ENCODE results near the gene KCNG4.
"Not testable (repeated sequence)": the region's sequence is repeated elsewhere in the genome, so short reads cannot be mapped to it uniquely, and the experiment has no call there.

The KCNG4 gene

GRCh38 chr16:84234321-84235241, 5.2 kb downstream of the KCNG4 start:
- DNase-seq (ENCODE audit: low spot score), result no peak

GRCh38 chr16:84233748-84234147, 6.1 kb downstream of the KCNG4 start:
- no peak for DNase-seq (ENCODE audit: low spot score)

- no peak for DNase-seq (ENCODE audit: low spot score)
These were observed 6.8 kb downstream of the KCNG4 start for GRCh38 chr16:84232969-84233368.

DNA sequence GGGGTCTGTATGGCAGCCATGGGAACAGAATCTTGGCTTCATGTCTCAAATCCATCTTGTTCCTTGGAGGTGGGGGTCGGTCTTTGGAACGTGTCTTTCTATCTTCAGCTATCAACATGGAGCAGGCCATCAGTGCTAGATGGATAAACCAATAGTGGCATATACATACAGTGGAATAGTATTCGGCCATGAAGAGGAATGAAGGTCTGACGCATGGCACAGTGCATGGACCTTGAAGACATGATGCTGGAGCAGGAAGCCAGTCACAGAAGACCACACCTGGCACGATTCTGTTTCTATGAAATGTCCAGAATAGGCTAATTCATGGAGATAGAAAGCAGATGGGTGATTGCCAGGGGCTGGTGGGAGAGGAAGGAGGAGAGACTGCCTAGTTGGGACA, 7.8 kb downstream of the KCNG4 start:
- no peak for DNase-seq (ENCODE audit: low spot score)

- DNase-seq (ENCODE audit: low spot score), result no peak
These were observed 10.3 kb downstream of the KCNG4 start for GRCh38 chr16:84229471-84229870.

DNA sequence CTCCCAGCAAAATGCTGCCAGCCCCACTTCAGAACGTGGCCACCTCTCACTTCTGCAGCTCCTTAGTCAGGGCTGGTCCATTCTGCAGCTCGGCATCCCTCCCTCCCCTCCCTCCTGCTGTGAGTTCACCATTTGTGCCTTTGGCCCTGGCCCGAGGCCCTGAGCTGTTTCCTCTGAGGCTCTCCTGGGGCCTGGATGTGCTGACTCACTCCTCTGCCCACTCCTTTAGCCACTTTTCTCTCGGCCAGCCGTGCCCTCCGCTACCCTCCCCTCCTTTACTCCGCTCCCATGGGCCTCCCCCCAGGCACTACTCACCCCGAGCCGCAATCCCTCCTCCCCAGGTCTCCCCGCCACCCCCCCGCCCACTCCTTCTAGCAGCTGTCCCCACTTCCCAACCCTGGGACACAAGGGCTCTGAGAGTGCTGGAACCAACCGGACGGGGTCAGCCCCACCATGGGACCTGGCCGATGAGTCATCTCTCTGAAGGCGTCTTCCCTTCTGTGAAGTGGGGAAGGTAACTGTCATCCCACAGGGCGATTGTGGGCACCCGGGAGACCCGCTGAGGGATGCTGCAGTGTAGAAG, 11.5 kb downstream of the KCNG4 start:
- DNase-seq (ENCODE audit: low spot score), result no peak

DNA sequence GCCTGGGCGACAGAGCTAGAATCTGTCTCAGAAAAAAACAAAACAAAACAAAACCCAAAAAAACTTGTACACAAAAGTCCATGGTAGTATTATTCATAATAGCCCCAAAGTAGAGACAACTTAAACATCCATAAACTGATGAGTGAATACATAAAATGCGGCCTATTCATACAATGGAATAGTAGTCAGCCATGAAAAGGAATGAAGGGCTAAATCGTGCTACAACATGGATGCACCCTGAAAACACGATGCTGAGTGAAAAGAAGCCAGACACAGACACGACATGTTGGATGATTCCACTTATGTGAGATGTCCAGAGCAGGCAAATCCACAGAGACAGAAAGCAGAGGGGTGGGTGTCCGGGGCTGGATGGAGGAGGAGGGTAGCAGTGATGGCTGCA, 12.3 kb downstream of the KCNG4 start:
- no peak for DNase-seq (ENCODE audit: low spot score)

- no peak for DNase-seq (ENCODE audit: low spot score)
These were observed 13.8 kb downstream of the KCNG4 start for GRCh38 chr16:84226026-84226425.

DNA sequence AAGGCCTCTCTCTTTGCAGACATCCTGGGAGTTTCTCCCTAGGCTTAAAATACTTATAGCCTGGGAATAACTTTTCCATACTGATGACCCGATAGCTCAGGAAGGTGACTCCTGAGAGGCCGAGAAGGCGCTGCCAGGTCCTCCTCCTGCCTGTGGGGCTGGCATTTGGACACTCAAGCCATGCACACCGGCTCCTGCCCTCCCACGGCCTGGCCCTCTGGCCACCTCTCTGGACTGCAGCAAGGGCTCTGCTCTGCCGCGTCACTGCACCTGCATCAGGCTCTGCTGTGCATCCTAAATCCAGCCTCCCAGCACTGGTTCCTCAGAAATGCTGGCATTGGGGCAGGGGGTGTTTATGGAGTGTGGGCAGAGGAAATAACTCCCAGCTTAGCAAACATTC, 14.2 kb downstream of the KCNG4 start:
- no peak for DNase-seq (ENCODE audit: low spot score)

DNA sequence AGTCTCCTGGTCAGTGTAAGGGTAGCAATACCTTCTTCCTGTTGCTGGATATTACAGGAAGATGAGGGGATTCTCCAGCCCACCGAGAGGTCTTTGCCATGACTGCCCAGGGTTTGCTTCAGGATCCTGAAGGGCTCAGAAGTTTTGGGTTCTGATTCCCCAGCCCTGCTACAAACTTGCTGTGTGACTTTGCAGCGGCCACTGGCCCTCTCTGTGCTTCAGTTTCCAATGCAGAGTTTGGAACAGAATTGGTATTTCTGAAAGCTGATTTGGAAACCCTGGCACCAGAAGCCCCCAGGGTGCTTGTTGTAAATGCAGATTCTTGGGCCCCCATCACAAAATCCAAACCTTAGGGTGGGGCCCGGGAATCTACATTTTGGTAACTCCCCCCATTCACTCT, 14.7 kb downstream of the KCNG4 start:
- no peak for DNase-seq (ENCODE audit: low spot score)

GRCh38 chr16:84224554-84224953, 15.3 kb downstream of the KCNG4 start:
- DNase-seq (ENCODE audit: low spot score), result no peak

GRCh38 chr16:84223456-84223855, 16.4 kb downstream of the KCNG4 start:
- DNase-seq (ENCODE audit: low spot score), result no peak

DNA sequence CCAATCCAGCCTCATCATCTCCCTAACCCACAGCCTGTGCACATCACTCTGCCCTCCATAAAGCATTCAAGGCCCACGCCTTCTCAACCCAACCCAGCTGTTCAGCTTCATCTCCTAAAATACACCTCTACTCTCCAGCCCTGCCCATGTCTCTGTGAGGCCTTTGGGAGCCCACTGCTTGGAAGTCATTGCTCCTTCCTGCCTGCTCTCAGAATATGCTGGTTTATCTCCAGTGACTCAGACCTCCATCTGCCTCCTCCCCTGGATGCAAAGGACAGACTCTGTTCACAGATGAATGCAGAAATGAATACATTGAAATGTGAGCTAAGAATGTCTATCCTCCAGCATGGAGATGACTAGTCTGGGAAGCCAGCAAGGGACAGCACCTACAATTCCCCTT, 19.0 kb downstream of the KCNG4 start:
- no peak for DNase-seq (ENCODE audit: low spot score)

GRCh38 chr16:84218956-84219355, 20.9 kb downstream of the KCNG4 start:
- no peak for DNase-seq (ENCODE audit: low spot score)

DNA sequence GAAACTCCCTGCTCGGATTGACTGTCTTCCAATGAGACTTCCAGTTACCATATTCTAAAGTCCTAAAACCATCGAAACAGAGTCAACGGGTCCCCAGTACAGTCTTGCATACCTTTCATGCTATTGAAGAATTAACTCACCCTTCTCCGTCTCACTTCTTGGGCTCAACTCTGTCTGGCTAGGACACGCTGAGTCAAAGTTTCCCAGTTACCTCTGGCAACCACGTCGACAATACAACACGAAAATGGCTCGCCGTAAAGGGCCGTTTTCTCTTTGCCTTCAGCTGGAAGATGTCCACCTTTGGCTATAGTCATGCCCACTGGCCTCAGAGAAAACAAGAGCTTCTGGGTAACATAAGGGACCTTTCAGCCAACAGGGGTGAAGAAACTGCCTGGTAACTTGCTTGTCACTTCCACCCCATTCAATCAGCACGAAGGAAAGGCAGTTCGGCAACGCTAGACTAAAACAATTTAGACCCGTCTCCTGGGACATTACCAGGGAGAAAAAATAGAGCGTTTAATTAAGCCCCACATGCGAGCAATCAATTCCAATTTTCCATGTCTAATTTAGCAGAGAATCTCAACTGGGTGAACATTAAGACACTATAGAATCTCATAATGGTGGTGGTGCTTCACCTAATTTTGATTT, 21.5 kb downstream of the KCNG4 start:
- no peak for DNase-seq (ENCODE audit: low spot score)

GRCh38 chr16:84216144-84216543, 23.7 kb downstream of the KCNG4 start:
- not testable (repeated sequence) for DNase-seq (ENCODE audit: low spot score)

- no peak for DNase-seq (ENCODE audit: low spot score)
These were observed 24.3 kb downstream of the KCNG4 start for GRCh38 chr16:84215531-84215930.

DNA sequence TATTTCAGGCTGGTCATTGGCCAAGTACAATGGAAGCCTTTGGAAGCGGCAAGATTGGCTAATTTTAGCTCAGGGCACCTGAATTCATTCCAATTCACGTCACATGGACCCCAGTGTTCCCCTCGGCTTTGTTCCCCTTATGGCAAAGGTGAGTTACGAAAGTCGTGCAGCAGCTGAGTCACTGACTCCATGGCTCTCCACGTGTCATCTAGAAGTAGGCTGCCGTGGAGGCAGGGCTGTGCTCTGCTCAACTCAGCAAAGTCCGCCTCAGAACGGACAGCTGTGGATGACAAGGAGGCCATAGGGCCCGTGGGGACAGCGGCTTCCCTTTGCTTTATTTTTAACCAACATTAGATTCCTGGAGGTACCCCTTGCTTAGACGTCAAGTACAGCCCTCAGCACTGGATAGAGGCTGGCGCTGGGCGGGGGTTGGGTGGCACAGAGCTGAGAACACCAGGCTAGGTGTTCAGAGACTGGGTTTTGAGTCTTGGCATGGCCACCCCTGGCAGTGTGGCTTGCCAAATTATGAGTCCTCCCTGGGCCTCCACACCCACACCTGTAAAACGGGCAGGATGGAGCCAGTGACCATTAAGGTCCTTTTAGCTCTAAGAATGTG, 25.3 kb downstream of the KCNG4 start:
- no peak for DNase-seq (ENCODE audit: low spot score)

- no peak for DNase-seq (ENCODE audit: low spot score)
These were observed 27.2 kb downstream of the KCNG4 start for GRCh38 chr16:84212631-84213030.

DNA sequence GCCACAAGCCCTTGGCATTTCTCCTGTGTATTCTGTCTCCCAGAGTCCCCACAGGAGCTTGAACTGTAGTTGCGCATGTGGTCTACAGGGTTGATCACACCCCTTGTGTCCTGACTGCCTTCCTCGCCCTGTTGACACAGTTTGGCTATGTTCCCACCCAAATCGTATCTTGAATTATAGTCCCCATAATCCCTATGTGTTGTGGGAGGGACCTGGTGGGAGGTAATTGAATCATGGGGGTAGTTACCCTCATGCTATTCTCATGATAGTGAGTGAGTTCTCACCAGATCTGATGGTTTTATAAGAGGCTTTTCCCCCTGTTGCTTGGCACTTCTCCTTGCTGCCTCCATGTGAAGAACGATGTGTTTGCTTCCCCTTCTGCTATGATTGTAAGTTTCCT, 27.7 kb downstream of the KCNG4 start:
- DNase-seq (ENCODE audit: low spot score), result no peak

DNA sequence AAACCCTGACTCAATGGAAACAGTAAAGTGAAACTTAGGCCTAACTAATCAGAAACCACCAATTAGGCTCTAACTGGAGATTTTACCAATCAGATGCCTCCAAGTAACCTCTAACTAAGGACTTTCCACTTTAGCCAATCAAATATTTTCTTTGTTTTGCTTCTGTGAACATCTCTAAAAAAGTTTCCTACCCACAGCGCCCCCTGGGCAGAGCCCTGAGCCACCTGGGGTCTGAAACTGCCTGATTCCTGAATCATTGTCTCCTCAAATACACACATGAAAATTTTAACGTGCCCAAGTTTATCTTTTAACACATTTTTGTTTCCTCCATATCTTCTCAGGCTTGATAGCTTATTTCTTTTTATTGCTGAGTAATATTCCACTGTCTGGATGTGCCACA, 29.8 kb downstream of the KCNG4 start:
- DNase-seq (ENCODE audit: low spot score), result peak; percentile 41

GRCh38 chr16:84207879-84208278, 31.9 kb downstream of the KCNG4 start:
- no peak for DNase-seq (ENCODE audit: low spot score)

DNA sequence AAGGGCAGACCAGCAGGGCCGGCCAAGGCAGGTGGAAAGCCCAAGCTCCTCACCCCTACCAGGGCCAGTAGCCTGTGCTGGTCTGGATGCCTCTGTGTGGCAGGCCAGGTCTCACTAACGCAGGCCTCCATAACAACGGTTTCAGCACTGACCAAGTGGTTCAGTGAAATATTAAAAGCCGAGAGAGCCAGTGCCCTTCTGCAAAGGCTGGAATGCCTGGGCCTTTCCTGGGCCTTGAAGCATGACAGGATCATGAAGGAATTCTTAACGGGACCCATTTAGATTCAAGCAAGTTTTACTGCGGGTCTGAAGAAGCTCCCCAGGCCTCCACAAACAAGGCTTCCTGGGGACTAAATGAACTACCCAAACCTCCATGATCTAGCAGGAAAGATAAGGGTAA, 32.6 kb downstream of the KCNG4 start:
- no peak for DNase-seq (ENCODE audit: low spot score)
